ENCODE data around the gene LIN7C.
"Not testable (repeated sequence)": the region's sequence is repeated elsewhere in the genome, so short reads cannot be mapped to it uniquely, and the experiment has no call there.

The LIN7C gene

GRCh38 chr11:27524155-27524554 is 17.6 kb upstream of the LIN7C start:
- no peak for TF ChIP-seq CTCF (IDR thresholded peaks at IDR 0.05; ENCODE audit: extremely low read depth, missing control alignments)
- no peak for DNase-seq (ENCODE audit: low spot score)

- DNase-seq (ENCODE audit: low spot score), result no peak
- TF ChIP-seq CTCF (IDR thresholded peaks at IDR 0.05; ENCODE audit: extremely low read depth, missing control alignments), result no peak
Measured at GRCh38 chr11:27520226-27520625, 13.7 kb upstream of the LIN7C start.

GRCh38 chr11:27518518-27518917 is 11.9 kb upstream of the LIN7C start:
- TF ChIP-seq CTCF (IDR thresholded peaks at IDR 0.05; ENCODE audit: extremely low read depth, missing control alignments), result no peak

GRCh38 chr11:27517490-27517889 is 10.9 kb upstream of the LIN7C start:
- not testable (repeated sequence) for DNase-seq (ENCODE audit: low spot score)

More at GRCh38 chr11:27518518-27518917, 11.9 kb upstream of the LIN7C start:
- DNase-seq (ENCODE audit: low spot score), result no peak

GRCh38 chr11:27514558-27514957 is 8.0 kb upstream of the LIN7C start:
- DNase-seq (ENCODE audit: low spot score), result no peak

GRCh38 chr11:27514076-27514475 is 7.5 kb upstream of the LIN7C start:
- TF ChIP-seq CTCF (IDR thresholded peaks at IDR 0.05; ENCODE audit: extremely low read depth, missing control alignments), result no peak
- no peak for DNase-seq (ENCODE audit: low spot score)

More at GRCh38 chr11:27514558-27514957, 8.0 kb upstream of the LIN7C start:
- TF ChIP-seq CTCF (IDR thresholded peaks at IDR 0.05; ENCODE audit: extremely low read depth, missing control alignments), result no peak

GRCh38 chr11:27513389-27513788 is 6.8 kb upstream of the LIN7C start:
- DNase-seq (ENCODE audit: low spot score), result no peak

More at GRCh38 chr11:27513389-27513788, 6.8 kb upstream of the LIN7C start:
- TF ChIP-seq CTCF (IDR thresholded peaks at IDR 0.05; ENCODE audit: extremely low read depth, missing control alignments), result no peak

Measured in GM20000 (cell line).